HEK293T (cell line): ENCODE data around the gene VWA5B1.

ENCODE experiments used
- CTCF ChIA-PET: fragments of 350-600 bp; formaldehyde crosslinking; extraction: SDS; loops from one replicate; lab custom pipeline; 2021; ENCODE audit warnings: antibody characterized with exemption, inconsistent platforms; lab: Yijun Ruan, JAX
- POLR2A ChIA-PET: fragments of 350-600 bp; formaldehyde crosslinking; extraction: SDS; loops from one replicate; lab custom pipeline; 2020; ENCODE audit warnings: antibody characterized with exemption, inconsistent platforms; lab: Yijun Ruan, JAX
- DNase-seq: peaks from one replicate; pipeline ENCODE4 v3.0.0; 2012; ENCODE audit warnings: mixed read lengths; ENCODE audit errors: extremely low spot score
- ARNT ChIP-seq: fragments of 450-650 bp; IDR thresholded peaks from 2 replicates; pipeline ENCODE4 v1.6.1; 2017; ENCODE audit warnings: mild to moderate bottlenecking
- BHLHE40 ChIP-seq: fragments of 450-650 bp; IDR thresholded peaks from 2 replicates; pipeline ENCODE4 v1.6.1; 2016; ENCODE audit warnings: mild to moderate bottlenecking, moderate library complexity, borderline replicate concordance
- CTBP1 ChIP-seq: fragments of 450-650 bp; IDR thresholded peaks from 2 replicates; pipeline ENCODE4 v1.6.1; 2016; ENCODE audit warnings: borderline replicate concordance
- ELF4 ChIP-seq: fragments of 450-650 bp; IDR thresholded peaks from 2 replicates; pipeline ENCODE4 v1.6.1; 2017; ENCODE audit warnings: antibody characterized with exemption
- FOXA1 ChIP-seq: fragments of 450-650 bp; IDR thresholded peaks from 2 replicates; pipeline ENCODE4 v1.6.1; 2016; ENCODE audit warnings: mild to moderate bottlenecking
- FOXK2 ChIP-seq: fragments of 450-650 bp; IDR thresholded peaks from 2 replicates; pipeline ENCODE4 v1.6.1; 2016; ENCODE audit warnings: mild to moderate bottlenecking
- FOXM1 ChIP-seq: fragments of 450-650 bp; IDR thresholded peaks from 2 replicates; pipeline ENCODE4 v1.6.1; 2017; ENCODE audit warnings: mild to moderate bottlenecking, borderline replicate concordance
- HDGF ChIP-seq: fragments of 450-650 bp; IDR thresholded peaks from 2 replicates; pipeline ENCODE4 v1.6.1; 2017; ENCODE audit warnings: antibody characterized with exemption, borderline replicate concordance
- L3MBTL2 ChIP-seq: fragments of 450-650 bp; conservative IDR thresholded peaks from 2 replicates; pipeline ENCODE4 v1.6.1; 2016; ENCODE audit warnings: mild to moderate bottlenecking
- LEF1 ChIP-seq: fragments of 450-650 bp; IDR thresholded peaks from 2 replicates; pipeline ENCODE4 v1.6.1; 2017; ENCODE audit warnings: mild to moderate bottlenecking, borderline replicate concordance
- NFRKB ChIP-seq: fragments of 450-650 bp; IDR thresholded peaks from 2 replicates; pipeline ENCODE4 v1.6.1; 2016; ENCODE audit warnings: mild to moderate bottlenecking, moderate library complexity
- PKNOX1 ChIP-seq: fragments of 450-650 bp; IDR thresholded peaks from 2 replicates; pipeline ENCODE4 v1.6.1; 2016
- SP1 ChIP-seq: fragments of 450-650 bp; IDR thresholded peaks from 2 replicates; pipeline ENCODE4 v1.6.1; 2017
- SUZ12 ChIP-seq: fragments of 450-650 bp; IDR thresholded peaks from 2 replicates; pipeline ENCODE4 v1.6.1; 2016; ENCODE audit warnings: mild to moderate bottlenecking
- TARDBP ChIP-seq: fragments of 450-650 bp; IDR thresholded peaks from 2 replicates; pipeline ENCODE4 v1.6.1; 2016
- ZNF384 ChIP-seq: fragments of 450-650 bp; IDR thresholded peaks from 2 replicates; pipeline ENCODE4 v1.6.1; 2016

Gene VWA5B1

GRCh38 chr1:20381045-20381641 lies 90.5 kb downstream of the VWA5B1 start:
- no peak for DNase-seq
- CTCF ChIA-PET: interaction anchor here (0.6 to 2.2 kb wide), 2 partner anchors 27 to 113 kb away, joined by 3 to 7 read pairs; no protein-coding TSS in a partner anchor
- POLR2A ChIA-PET: no interaction called here
- TF ChIP-seq CTBP1 (no peak), L3MBTL2 (no peak), NFRKB (no peak), PKNOX1 (no peak), ELF4 (no peak), FOXA1 (no peak), LEF1 (no peak), TARDBP (no peak), BHLHE40 (no peak), FOXM1 (no peak), HDGF (no peak)

GRCh38 chr1:20381961-20382360 lies 91.3 kb downstream of the VWA5B1 start:
- ChIA-PET CTCF (interaction anchor here (0.6 to 2.2 kb wide), 2 partner anchors 28 to 112 kb away, joined by 3 to 7 read pairs; no protein-coding TSS in a partner anchor), POLR2A (no interaction called here)
- DNase-seq: no peak
- TF ChIP-seq SUZ12 (no peak), ELF4 (no peak), FOXK2 (no peak), CTBP1 (no peak), SP1 (no peak), ZNF384 (no peak), HDGF (no peak), TARDBP (no peak), NFRKB (no peak)

- no peak for DNase-seq
- TF ChIP-seq HDGF: no peak
- TF ChIP-seq SP1: no peak
- TF ChIP-seq FOXM1: no peak
- no peak for TF ChIP-seq ZNF384
- TF ChIP-seq L3MBTL2: no peak
- no peak for TF ChIP-seq TARDBP
- TF ChIP-seq LEF1: no peak
- no peak for TF ChIP-seq ARNT
- TF ChIP-seq NFRKB: no peak
- TF ChIP-seq ELF4: no peak
- no peak for TF ChIP-seq BHLHE40
- no peak for TF ChIP-seq CTBP1
- TF ChIP-seq PKNOX1: no peak
- no peak for TF ChIP-seq FOXA1
- no peak for TF ChIP-seq FOXK2
- TF ChIP-seq SUZ12: no peak
- CTCF ChIA-PET: interaction anchor here (2.2 kb wide), 1 partner anchor 111 kb away, joined by 7 read pairs; no protein-coding TSS in a partner anchor
- POLR2A ChIA-PET: no interaction called here
These were observed 92.0 kb downstream of the VWA5B1 start for GRCh38 chr1:20382711-20383110.

GRCh38 chr1:20383631-20384030 lies 93.0 kb downstream of the VWA5B1 start:
- CTCF ChIA-PET: no interaction called here
- no peak for DNase-seq
- POLR2A ChIA-PET: no interaction called here
- TF ChIP-seq BHLHE40: no peak
- no peak for TF ChIP-seq PKNOX1
- no peak for TF ChIP-seq CTBP1
- no peak for TF ChIP-seq FOXK2
- no peak for TF ChIP-seq FOXA1
- TF ChIP-seq ELF4: no peak
- TF ChIP-seq SUZ12: no peak
- TF ChIP-seq ARNT: no peak
- no peak for TF ChIP-seq FOXM1
- TF ChIP-seq HDGF: no peak
- no peak for TF ChIP-seq TARDBP
- TF ChIP-seq L3MBTL2: no peak
- no peak for TF ChIP-seq LEF1
- TF ChIP-seq SP1: no peak
- TF ChIP-seq ZNF384: no peak

- no peak for DNase-seq
- ChIA-PET POLR2A (no interaction called here), CTCF (no interaction called here)
- TF ChIP-seq ARNT (no peak), PKNOX1 (no peak), HDGF (no peak), NFRKB (no peak)
These were observed 95.0 kb downstream of the VWA5B1 start for GRCh38 chr1:20385630-20386029.
